NCI-H82 (cell line): ENCODE results near the gene SGPL1.
A peak's percentile ranks its signal among the peaks of the same experiment; 100 is the strongest.
"Not testable (repeated sequence)": the region's sequence is repeated elsewhere in the genome, so short reads cannot be mapped to it uniquely, and the experiment has no call there.

ENCODE experiments used
- DNase-seq: peaks from one replicate; lab custom pipeline; 2025; lab: John Stamatoyannopoulos, UW

SGPL1 gene

GRCh38 chr10:70843776-70844489, 28.2 kb downstream of the SGPL1 start:
- peak; percentile 20 for DNase-seq

GRCh38 chr10:70845256-70845655, 29.5 kb downstream of the SGPL1 start:
- DNase-seq: no peak

DNA sequence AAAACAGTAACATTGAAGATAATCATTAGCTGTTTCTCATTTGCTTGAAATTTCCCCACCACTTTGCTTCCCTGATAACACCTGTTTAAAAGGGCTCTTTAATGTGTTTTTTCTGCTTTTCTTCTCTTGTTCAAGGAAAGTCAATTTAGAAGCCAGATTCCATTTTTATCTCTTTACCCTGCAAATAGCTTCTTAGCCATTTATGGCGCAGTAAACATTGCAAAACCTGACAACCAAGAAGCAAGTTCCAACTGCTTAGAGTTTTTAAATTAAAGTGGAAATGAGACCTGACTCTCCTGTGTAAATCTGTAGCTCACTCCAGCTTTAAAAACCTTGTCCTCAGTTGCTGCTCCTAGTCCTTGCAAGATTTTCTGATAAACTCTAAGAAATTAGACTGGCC, 30.1 kb downstream of the SGPL1 start:
- DNase-seq: no peak

DNA sequence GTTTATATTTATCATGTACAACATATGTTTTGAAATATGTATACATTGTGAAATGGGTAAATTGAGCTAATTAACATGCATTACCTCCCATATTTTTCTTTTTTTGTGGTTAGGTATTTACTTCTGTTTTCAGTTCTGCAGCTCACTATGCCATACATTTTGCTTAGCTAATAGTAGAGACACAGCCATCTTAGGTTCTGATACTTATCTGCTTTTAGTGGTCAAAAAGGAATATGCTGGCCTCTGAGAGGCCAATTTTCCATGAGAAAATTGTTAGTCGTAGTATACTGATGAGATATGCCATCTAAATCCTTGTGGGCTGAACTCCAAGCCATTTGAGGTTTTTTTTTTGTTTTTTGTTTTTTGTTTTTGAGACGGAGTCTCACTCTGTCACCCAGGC, 31.0 kb downstream of the SGPL1 start:
- no peak for DNase-seq

DNA sequence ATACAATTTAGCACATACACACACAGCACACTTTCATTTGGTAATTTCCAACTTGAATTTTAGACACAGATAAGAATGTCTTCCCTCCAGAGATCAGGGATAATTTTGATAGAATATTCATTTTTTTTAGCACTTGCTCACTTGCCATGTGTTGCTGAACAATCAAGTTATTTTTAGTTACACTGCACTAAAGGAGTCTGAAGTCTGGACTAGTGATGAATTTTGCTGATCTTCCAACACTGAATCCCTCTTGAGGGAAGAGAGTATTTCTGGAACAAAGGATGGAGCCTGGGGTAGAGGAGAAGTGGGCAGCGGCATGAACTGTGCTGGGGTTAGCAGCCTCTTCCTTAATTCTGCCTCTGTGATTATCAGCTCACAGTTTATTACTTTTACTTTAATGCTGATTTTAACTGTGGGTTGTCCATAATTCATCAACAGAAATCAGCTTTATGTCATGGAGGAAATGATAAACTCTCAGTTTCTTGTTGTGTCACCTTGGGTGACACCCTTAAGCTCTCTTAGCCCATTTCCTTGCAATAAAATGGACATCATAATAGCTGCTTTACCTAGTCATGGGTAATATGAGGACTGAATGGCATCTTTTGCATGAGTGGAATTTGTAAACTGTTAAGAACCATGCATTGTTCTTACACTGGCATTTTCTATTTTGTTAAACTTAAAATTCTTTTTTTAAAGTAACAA, 32.1 kb downstream of the SGPL1 start:
- DNase-seq: no peak

DNA sequence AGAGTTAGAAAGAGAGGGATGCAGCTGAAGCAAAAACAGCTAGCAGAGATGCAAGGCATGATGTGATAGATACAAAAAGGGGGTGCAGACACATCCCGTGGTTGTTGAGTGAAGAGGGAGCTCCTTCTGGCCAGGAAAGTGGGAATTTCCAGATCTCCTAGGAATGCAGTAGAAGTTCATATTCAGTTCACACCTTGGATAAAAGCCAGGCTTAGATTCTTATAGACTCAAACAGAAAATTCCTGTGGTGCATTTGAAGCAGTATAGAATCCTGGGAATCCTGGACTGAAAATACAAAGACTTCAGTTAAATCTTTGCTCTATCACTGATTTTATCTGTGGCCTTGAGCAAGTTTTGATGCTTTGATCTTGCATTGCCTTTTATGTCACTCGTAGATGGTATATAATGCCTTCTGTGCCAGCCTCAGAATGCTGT, 33.9 kb downstream of the SGPL1 start:
- no peak for DNase-seq

GRCh38 chr10:70850097-70850496, 34.3 kb downstream of the SGPL1 start:
- DNase-seq: no peak

GRCh38 chr10:70851597-70852475, 36.1 kb downstream of the SGPL1 start:
- peak; percentile 73 for DNase-seq

DNA sequence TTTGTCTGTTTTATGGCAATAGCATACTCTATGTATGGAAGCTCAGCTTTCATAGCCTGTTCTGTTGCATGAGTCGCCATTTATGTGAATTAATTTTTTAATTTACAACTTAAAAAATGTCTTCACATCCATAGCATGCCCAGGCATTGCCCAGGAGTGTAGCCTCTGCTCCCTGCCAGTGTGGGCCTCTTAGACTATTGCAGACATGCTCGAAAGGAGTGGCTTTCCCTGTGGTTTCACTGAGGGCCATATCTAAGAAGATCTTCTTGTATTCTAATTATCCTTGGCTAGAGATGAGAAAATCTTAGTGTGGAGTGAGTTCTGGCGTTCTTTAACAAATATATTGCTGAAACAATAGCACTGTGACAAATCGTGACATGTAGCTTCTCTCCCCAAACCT, 37.3 kb downstream of the SGPL1 start:
- DNase-seq: no peak

DNA sequence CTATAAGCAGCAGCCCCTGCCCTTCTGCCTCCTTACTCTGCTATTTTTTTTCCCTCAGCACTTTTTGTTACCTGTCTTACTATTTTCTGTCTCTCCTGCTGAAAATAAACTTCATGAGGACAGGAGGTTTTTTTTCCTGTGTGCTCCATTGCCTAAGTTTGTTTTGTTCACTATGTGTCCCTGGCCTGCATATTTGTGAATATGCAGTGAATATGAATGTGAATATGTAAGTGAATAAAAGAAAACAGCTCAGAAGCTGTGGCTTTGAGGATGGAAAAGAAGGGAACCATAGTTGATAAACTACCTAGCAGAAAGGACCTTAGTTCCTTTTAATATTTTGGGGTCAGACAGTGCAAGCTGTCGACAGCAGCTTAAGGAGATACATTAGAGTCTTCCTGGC, 37.7 kb downstream of the SGPL1 start:
- no peak for DNase-seq

DNA sequence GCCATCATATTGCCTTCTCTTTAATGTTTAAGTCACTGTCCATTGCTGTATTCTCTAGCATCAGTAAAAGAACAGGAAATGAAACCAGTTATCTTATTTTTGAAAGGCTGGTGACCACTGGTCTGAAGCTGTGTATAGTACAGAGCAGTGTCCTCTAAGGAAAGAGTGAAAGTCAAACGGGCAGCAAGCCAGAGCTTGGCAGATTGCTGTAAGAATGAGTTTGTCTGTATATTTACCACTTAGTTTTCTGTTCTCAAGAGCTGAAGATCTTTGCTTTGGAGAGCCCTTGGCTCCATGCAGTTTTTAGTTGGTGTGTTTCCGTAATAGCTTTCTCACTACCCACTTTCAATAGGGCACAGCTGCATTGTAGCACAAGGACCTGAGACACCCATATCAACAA, 40.7 kb downstream of the SGPL1 start:
- DNase-seq: no peak

- DNase-seq: no peak
Measured at GRCh38 chr10:70858759-70859158, 43.0 kb downstream of the SGPL1 start.

DNA sequence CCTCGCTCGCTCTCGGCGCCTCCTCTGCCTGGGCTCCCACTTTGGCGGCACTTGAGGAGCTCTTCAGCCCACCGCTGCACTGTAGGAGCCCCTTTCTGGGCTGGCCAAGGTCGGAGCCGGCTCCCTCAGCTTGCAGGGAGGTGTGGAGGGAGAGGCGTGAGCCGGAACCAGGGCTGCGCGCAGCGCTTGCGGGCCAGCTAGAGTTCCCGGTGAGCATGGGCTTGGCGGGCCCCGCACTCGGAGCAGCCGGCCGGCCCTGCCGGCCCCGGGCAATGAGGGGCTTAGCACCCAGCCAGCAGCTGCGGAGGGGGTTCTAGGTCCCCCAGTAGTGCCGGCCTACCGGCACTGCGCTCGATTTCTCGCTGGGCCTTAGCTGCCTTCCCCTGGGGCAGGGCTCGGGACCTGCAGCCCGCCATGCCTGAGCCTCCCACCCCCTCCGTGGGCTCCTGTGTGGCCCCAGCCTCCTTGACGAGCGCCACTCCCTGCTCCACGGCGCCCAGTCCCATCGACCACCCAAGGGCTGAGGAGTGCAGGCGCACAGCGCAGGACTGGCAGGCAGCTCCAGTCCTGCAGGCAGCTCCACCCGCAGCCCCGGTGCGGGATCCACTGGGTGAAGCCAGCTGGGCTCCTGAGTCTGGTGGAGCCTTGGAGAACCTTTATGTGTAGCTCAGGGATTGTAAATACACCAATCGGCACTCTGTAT, 45.9 kb downstream of the SGPL1 start:
- not testable (repeated sequence) for DNase-seq

DNA sequence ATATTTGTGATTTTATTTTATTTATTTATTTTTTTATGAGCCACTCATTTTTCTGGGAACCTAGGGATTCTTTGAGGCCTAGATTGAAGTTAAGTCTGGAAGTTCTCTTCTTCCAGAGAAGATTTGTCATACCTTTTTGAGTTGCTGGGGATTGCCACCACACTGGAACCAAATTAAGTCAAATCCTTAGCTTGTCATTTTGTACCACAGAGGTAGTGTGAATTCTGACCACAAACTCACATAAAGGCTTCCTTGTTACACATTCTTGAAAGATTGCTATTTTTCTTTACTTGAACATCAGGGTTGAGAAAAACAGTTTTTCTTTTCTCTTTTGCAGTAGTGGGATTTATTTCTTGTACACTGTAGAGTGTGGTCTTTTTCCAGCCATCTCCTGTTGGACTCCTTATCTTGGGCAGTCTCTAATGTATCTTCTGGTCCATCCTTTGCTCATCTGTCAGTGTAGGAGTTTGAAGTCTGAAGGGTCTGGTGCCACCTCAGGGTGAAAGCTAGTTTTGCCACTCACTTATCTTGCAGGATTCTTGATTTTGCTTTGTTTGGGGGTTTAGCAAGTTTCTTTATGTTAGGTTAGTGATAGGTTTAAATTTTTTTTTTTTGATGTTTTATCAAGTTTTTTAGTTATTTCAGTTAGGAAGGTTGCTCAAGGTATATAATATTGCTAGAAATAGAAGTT, 47.9 kb downstream of the SGPL1 start:
- DNase-seq: no peak

- DNase-seq: no peak
Measured at GRCh38 chr10:70864935-70865334, 49.2 kb downstream of the SGPL1 start.

DNA sequence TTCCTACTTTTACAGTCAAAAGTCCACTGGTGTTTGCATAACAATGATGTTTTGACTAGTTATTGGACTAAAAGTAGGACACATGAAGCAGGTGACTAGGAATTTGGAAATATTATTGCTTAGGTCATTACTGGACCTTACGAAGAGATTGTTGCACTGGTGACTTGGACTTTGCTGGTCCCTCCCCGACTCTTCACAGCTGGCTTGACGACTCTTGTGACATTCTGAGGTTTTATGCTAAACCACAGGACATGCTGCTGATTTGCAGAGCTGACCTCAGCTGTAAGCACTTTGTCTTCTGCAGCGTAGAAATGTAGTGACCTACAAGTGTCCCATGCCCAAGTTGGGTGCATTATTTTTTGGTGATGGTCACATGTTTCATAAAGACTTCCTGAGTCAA, 50.7 kb downstream of the SGPL1 start:
- DNase-seq: no peak

DNA sequence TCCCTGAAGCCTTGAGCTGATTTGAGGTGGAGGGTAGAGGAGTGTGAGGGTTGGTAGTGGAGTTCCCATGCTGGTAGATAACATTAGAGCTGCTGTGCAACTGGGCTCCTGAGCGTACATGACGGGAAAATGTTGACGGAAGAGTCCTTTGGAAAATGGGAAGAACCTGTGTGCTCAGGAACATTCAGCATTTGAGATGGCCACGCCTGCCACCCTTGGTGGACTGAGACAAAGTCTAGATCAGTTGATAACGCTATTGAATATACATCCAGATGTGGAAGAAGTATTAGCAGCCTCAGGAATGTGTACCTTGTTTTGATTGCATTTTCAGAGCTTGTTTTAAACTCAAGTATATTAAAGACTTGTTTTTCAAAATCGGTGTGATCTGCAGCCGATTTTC, 56.5 kb downstream of the SGPL1 start:
- DNase-seq: peak; percentile 15

DNA sequence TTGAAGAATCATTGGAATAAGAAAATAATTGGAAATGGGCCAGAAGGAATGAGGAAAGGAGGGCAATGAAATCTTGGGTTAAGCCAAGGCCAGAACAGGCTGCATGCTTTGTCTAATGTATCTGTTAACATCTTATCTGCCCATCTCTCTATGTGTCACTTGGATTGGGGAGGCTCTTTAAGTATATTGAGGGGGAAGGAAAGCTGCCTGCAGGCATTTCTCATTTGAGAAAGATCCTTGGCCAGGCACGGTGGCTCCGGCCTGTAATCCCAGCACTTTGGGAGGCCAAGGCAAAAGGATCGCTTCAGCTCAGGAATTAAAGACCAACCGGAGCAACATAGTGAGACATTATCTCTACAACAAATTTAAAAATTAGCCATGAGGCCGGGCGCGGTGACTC, 58.3 kb downstream of the SGPL1 start:
- peak; percentile 15 for DNase-seq

DNA sequence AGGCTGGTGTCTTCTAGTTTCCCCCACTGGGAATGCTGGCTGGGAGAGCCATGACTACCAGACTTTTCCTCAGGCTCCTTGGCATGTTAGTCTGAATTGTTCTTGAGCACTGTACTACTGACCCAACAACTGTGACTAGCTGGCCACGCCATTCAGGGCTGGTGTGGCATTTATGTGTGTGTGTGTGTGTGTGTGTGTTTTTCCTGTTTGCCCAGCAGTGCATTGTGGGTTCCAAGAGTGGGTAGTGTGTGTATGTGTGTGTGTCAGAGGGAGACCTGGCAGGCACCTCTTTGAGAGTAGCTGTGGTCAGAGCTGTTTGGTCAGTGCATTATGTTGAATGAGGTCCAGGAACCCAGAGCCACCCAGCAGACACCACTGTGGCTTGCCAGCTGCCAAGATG, 63.5 kb downstream of the SGPL1 start:
- no peak for DNase-seq

DNA sequence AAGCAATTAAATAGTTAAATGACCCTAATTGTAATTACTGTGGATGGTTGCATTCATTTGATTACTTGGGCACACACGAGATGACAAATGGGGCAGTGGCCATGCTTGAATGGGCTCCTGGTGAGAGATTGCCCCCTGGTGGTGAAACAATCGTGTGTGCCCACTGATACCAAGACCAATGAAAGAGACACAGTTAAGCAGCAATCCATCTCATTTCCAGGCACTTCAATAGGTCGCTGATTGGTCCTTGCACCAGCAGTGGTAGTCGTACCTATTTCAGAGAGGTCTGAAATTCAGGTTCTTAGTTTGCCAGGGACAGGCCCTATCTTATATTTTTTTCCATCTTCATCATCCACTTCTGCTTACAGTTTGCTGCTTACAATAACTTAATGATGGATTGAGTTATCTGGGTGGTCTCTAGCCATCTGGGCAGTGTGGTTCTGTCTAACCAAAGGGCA, 64.4 kb downstream of the SGPL1 start:
- DNase-seq: peak; percentile 89

DNA sequence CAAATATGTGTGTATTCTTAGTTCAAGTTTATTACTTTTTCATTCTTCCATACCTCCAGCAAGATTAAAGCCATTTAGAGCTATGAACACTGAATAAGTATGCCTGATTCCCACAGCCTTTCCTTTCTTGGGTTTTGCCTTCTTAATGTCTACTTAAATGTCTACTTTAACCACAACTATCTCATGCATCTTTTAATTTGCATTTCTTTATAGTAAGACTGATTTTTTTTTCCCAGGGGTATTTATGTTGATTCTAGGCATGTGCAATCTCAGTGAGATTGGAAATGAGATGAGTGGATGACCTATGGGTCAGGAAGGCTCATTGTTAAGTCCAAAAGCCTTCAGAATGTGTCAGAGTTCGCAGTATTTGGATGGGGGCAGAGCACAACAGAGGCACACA, 69.0 kb downstream of the SGPL1 start:
- DNase-seq: no peak
